Right lobe of liver (tissue), 5 donors: ENCODE data around the gene ULK4. TPM values are rescaled to one million over a fixed set of nuclear protein-coding genes. Genes with fewer than 3 reads are reported as not detected.

Source experiments
- small RNA-seq, 2 experiments: library from RNA; depleted of rRNA; stranded (forward); fragments of <200 nt; gene quantifications; one replicate each; pipeline ENCODE3, GENCODE V24; 2016
- total RNA-seq, 6 experiments: library from RNA; depleted of rRNA in 2 of 6; stranded (reverse); fragments of >200 nt in 2 of 6; fragmentation: NEBNext Ultra II Directional in 3 of 6; extraction: Animal tissue kit (Norgen Biotek cat#: 25700) in 3 of 6; gene quantifications; one replicate each; pipeline versions ENCODE4 v1.1.0 to v1.2.4, GENCODE V29; 2016 to 2023
- donor health status: DM: no; HTN: no; CAD: no.
- donor health status: DM: no; HTN: no; CAD: no.
- donor health status: DM: no; HTN: yes; CAD: no.
- donor health status: DM: no; HTN: yes; CAD: no.

The ULK4 gene
- total RNA-seq, 6 experiments from 2014 or later, result 2.8 to 5.6 (median 4.9) TPM

Small RNAs within 50 kb of the gene (small RNA-seq; reads per million reads assigned to genes)
- gene ATP6V0E1P2 (0 to 0.26 reads per million in 2 experiments), gene RF00019 (0 reads per million in 2 experiments), gene RF00096 (0 reads per million in 2 experiments), gene RF00602 (0 reads per million in 2 experiments)

Other genes starting within 250 kb of the ULK4 start
- 10 to 100 TPM in 5 of 6 experiments, 1 to 10 TPM in 1; 9.5 to 16.4 (median 12.2) TPM for gene TRAK1, start 129.3 kb upstream of the ULK4 start, total RNA-seq